PFSK-1 (cell line): ENCODE data around the gene SPTSSB.

ENCODE experiments used
- FOXP2 ChIP-seq: optimal IDR thresholded peaks from 2 replicates; pipeline ENCODE3; 2011; ENCODE audit warnings: borderline replicate concordance, control low read depth, inconsistent platforms; ENCODE audit not compliant: insufficient read depth; ENCODE audit errors: extremely low read length, extremely low read depth
- POLR2AphosphoS5 ChIP-seq: IDR thresholded peaks from 2 replicates; pipeline ENCODE4 v1.6.1; 2012; ENCODE audit warnings: low read depth, mild to moderate bottlenecking, control low read depth, low read length, moderate library complexity
- SIN3A ChIP-seq: IDR thresholded peaks from 2 replicates; pipeline ENCODE4 v1.6.1; 2012; ENCODE audit warnings: mild to moderate bottlenecking, low read length, moderate library complexity, borderline replicate concordance; ENCODE audit not compliant: insufficient read depth
- TAF1 ChIP-seq: IDR thresholded peaks from 2 replicates; pipeline ENCODE4 v1.6.1; 2012; ENCODE audit warnings: low read length, control low read depth, borderline replicate concordance; ENCODE audit not compliant: insufficient read depth
- TF ChIP-seq, protein P1 (sequence below), 2 experiments: IDR thresholded peaks; 2 replicates each; pipeline versions ENCODE4 v1.6.1 to v1.8.0; 2011 to 2012; ENCODE audit warnings: low read depth in 2 of 2, low read length in 2 of 2, control low read depth in 1 of 2, inconsistent platforms in 1 of 2, mild to moderate bottlenecking in 1 of 2, moderate library complexity in 1 of 2; ENCODE audit not compliant: insufficient read depth in 1 of 2

The SPTSSB gene

DNA sequence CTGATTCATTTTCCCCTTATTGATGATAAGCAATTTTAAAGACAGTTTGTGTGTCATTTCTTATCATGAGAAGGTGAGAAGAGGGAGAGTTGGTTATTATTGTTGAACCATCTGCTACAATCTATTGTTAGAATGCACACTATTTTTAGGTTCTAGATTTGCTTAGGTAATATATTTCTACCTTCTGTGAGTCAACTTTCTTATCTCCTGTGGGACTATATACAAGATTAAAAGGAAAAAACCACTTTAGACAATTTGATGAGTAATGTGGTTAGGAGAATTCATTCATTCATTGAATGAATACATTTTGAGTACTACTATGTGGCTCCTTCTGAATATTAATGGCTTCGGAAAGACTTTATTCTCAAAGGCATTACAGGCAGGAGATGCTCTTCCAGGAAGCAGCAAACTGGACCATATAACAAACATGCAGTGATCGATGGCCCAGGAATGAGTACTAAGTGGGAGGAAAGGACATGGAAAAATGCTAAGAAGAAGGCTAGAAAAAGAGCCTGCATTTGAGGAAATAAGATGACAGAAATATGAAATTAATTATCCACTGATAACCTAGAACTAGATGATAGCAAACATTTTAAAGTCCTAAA, 22.4 kb downstream of the SPTSSB start:
- TF ChIP-seq POLR2AphosphoS5, result no peak
- TF ChIP-seq TAF1, result no peak
- TF ChIP-seq SIN3A, result no peak
- TF ChIP-seq, protein P1, sequence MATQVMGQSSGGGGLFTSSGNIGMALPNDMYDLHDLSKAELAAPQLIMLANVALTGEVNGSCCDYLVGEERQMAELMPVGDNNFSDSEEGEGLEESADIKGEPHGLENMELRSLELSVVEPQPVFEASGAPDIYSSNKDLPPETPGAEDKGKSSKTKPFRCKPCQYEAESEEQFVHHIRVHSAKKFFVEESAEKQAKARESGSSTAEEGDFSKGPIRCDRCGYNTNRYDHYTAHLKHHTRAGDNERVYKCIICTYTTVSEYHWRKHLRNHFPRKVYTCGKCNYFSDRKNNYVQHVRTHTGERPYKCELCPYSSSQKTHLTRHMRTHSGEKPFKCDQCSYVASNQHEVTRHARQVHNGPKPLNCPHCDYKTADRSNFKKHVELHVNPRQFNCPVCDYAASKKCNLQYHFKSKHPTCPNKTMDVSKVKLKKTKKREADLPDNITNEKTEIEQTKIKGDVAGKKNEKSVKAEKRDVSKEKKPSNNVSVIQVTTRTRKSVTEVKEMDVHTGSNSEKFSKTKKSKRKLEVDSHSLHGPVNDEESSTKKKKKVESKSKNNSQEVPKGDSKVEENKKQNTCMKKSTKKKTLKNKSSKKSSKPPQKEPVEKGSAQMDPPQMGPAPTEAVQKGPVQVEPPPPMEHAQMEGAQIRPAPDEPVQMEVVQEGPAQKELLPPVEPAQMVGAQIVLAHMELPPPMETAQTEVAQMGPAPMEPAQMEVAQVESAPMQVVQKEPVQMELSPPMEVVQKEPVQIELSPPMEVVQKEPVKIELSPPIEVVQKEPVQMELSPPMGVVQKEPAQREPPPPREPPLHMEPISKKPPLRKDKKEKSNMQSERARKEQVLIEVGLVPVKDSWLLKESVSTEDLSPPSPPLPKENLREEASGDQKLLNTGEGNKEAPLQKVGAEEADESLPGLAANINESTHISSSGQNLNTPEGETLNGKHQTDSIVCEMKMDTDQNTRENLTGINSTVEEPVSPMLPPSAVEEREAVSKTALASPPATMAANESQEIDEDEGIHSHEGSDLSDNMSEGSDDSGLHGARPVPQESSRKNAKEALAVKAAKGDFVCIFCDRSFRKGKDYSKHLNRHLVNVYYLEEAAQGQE (IDR thresholded peaks at IDR 0.05; ENCODE audit: insufficient read depth in 1 of 2, low read depth in 2 of 2, low read length in 2 of 2), result no peak
- TF ChIP-seq FOXP2, result no peak

- TF ChIP-seq, protein P1 (IDR thresholded peaks at IDR 0.05; ENCODE audit: insufficient read depth in 1 of 2, low read depth in 2 of 2, low read length in 2 of 2), result no peak
- TF ChIP-seq SIN3A (no peak), TAF1 (no peak), POLR2AphosphoS5 (no peak), FOXP2 (no peak)
These were observed 23.6 kb downstream of the SPTSSB start for GRCh38 chr3:161347726-161348125.

- TF ChIP-seq, protein P1 (IDR thresholded peaks at IDR 0.05; ENCODE audit: insufficient read depth in 1 of 2, low read depth in 2 of 2, low read length in 2 of 2), result no peak
- TF ChIP-seq TAF1, result no peak
These were observed 26.3 kb downstream of the SPTSSB start for GRCh38 chr3:161345023-161345422.

GRCh38 chr3:161343986-161344385, 27.3 kb downstream of the SPTSSB start:
- TF ChIP-seq TAF1 (no peak), FOXP2 (no peak), POLR2AphosphoS5 (no peak), SIN3A (no peak)
- TF ChIP-seq, protein P1 (IDR thresholded peaks at IDR 0.05; ENCODE audit: insufficient read depth in 1 of 2, low read depth in 2 of 2, low read length in 2 of 2), result no peak

DNA sequence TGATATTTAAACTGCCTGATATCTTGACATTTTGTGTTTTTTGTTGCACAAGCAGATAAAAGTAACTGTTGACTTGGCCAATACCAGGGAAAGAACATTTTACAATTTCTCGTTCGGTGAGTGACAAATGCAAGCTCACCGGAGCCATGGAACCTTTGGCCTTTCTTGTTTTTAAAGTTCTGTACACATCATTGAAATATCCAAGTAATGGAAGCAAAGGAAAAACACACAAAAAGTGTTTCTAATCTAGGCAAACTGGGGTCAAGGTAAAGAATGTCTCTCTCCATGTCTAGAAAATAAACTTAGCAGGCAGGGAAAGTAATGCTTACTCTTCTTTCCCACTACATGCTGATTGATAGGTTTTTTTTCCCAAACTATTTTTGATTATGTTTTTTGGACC, 27.8 kb downstream of the SPTSSB start:
- TF ChIP-seq POLR2AphosphoS5 (no peak), SIN3A (no peak)
